Caco-2 (cell line): ENCODE data around the gene LIAS. TPM values are rescaled to one million over a fixed set of nuclear protein-coding genes. Genes with fewer than 3 reads are reported as not detected.

Source experiments
- BruUV-seq: library from RNA; stranded (reverse); fragments of 400-500 nt; replicated peaks from 2 replicates; lab custom pipeline; 2021; lab: Mats Ljungman, UMichigan
- CTCF ChIA-PET: fragments of 300-600 bp; sonication (Branson Sonifier 250); formaldehyde crosslinking; loops from one replicate; lab custom pipeline; 2022; ENCODE audit warnings: antibody characterized with exemption; lab: Charles Lee
- POLR2A ChIA-PET: fragments of 300-600 bp; sonication (Branson Sonifier 250); formaldehyde crosslinking; loops from one replicate; lab custom pipeline; 2022; ENCODE audit warnings: antibody characterized with exemption; lab: Charles Lee
- DNase-seq, 2 experiments: peaks; one replicate each; pipeline versions ENCODE4 v3.0.0 to v3.0.0-alpha.2; 2020 to 2022
- H3K27me3 ChIP-seq: replicated peaks from 2 replicates; pipeline ENCODE4 v1.6.0; 2011; ENCODE audit warnings: low read length; ENCODE audit not compliant: control insufficient read depth, insufficient read depth
- H3K36me3 ChIP-seq: 2 replicates; pipeline ENCODE4 v1.5.1; 2011; ENCODE audit warnings: low read length; ENCODE audit not compliant: control insufficient read depth, insufficient read depth
- H3K4me1 ChIP-seq: fragments of 250-450 bp; sonication (Bioruptor Pico); 2 replicates; pipeline ENCODE4 v1.5.1; 2020; ENCODE audit warnings: mild to moderate bottlenecking
- H3K4me3 ChIP-seq: 2 replicates; pipeline ENCODE4 v1.5.1; 2011; ENCODE audit warnings: low read depth, mild to moderate bottlenecking, control low read depth, low read length
- H3K9me3 ChIP-seq: fragments of 250-450 bp; sonication (Bioruptor Pico); 2 replicates; pipeline ENCODE4 v1.5.1; 2020; ENCODE audit warnings: mild to moderate bottlenecking, moderate library complexity
- H3K27ac Mint-ChIP-seq: one replicate; pipeline ENCODE4 v1.8.0; 2022; ENCODE audit warnings: mixed read lengths; ENCODE audit not compliant: unreplicated experiment
- H3K27me3 Mint-ChIP-seq: one replicate; pipeline ENCODE4 v1.8.0; 2022; ENCODE audit warnings: mixed read lengths; ENCODE audit not compliant: insufficient read depth, unreplicated experiment
- H3K36me3 Mint-ChIP-seq: one replicate; pipeline ENCODE4 v1.8.0; 2022; ENCODE audit warnings: mild to moderate bottlenecking, mixed read lengths; ENCODE audit not compliant: insufficient read depth, unreplicated experiment
- H3K4me1 Mint-ChIP-seq: one replicate; pipeline ENCODE4 v1.8.0; 2022; ENCODE audit warnings: low read depth, mixed read lengths; ENCODE audit not compliant: unreplicated experiment
- H3K4me3 Mint-ChIP-seq: one replicate; pipeline ENCODE4 v1.8.0; 2022; ENCODE audit warnings: mild to moderate bottlenecking, moderate library complexity, mixed read lengths; ENCODE audit not compliant: unreplicated experiment
- H3K9me3 Mint-ChIP-seq: one replicate; pipeline ENCODE4 v1.8.0; 2022; ENCODE audit warnings: mixed read lengths; ENCODE audit not compliant: unreplicated experiment
- intact Hi-C: fragments of 100-400 bp; cut with micrococcal nuclease; formaldehyde crosslinking; loops from one replicate; pipeline ENCODE4 v1.10.0; 2022; ENCODE audit not compliant: unreplicated experiment
- total RNA-seq: library from RNA; stranded (reverse); gene quantifications from 2 replicates; pipeline ENCODE4 v1.2.3, GENCODE V29; 2022
- TF ChIP-seq, protein P1 (sequence below), 2 experiments: fragments of 200-600 bp in 1 of 2; IDR thresholded peaks; 1 replicate in 1 of 2; 2 replicates in 1 of 2; pipeline versions ENCODE4 v1.5.1 to v1.8.0; 2011 to 2022; ENCODE audit warnings: antibody characterized with exemption in 1 of 2, control low read depth in 1 of 2, inconsistent platforms in 1 of 2, low read depth in 1 of 2, low read length in 1 of 2, mild to moderate bottlenecking in 1 of 2, moderate library complexity in 1 of 2; ENCODE audit not compliant: insufficient read depth in 1 of 2, severe bottlenecking in 1 of 2, unreplicated experiment in 1 of 2

Gene LIAS
- total RNA-seq, 1 experiment from 2014 or later: 19.5 TPM

- intact Hi-C loops: loop anchor here (5.0 to 10.0 kb wide), 2 partner anchors 86 to 548 kb away; partner anchors contain the start of gene RFC1
- ChIA-PET POLR2A (no interaction called here), CTCF (no interaction called here)
- Histone ChIP-seq H3K4me1 (peaks cover 26% of the 10 kb centered on the region), H3K36me3 (peaks cover 14% of the 10 kb centered on the region), H3K4me3 (no peak overlapping the region), H3K27me3 (no peaks in the 10 kb centered on the region), H3K9me3 (no peaks in the 10 kb centered on the region)
- Mint-ChIP-seq H3K27ac (no peak overlapping the region), H3K36me3 (peaks cover 94% of the 10 kb centered on the region), H3K9me3 (no peaks in the 10 kb centered on the region), H3K4me1 (peaks cover 22% of the 10 kb centered on the region), H3K27me3 (no peaks in the 10 kb centered on the region), H3K4me3 (no peak overlapping the region)
- BruUV-seq: no TSS peak
- TF ChIP-seq, protein P1, sequence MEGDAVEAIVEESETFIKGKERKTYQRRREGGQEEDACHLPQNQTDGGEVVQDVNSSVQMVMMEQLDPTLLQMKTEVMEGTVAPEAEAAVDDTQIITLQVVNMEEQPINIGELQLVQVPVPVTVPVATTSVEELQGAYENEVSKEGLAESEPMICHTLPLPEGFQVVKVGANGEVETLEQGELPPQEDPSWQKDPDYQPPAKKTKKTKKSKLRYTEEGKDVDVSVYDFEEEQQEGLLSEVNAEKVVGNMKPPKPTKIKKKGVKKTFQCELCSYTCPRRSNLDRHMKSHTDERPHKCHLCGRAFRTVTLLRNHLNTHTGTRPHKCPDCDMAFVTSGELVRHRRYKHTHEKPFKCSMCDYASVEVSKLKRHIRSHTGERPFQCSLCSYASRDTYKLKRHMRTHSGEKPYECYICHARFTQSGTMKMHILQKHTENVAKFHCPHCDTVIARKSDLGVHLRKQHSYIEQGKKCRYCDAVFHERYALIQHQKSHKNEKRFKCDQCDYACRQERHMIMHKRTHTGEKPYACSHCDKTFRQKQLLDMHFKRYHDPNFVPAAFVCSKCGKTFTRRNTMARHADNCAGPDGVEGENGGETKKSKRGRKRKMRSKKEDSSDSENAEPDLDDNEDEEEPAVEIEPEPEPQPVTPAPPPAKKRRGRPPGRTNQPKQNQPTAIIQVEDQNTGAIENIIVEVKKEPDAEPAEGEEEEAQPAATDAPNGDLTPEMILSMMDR (IDR thresholded peaks at IDR 0.05; ENCODE audit: insufficient read depth in 1 of 2, low read depth in 1 of 2, low read length in 1 of 2, severe bottlenecking in 1 of 2, unreplicated experiment in 1 of 2): no peak
- DNase-seq: no peak
Measured at GRCh38 chr4:39452860-39453587, 5.8 kb upstream of the LIAS start.

DNA sequence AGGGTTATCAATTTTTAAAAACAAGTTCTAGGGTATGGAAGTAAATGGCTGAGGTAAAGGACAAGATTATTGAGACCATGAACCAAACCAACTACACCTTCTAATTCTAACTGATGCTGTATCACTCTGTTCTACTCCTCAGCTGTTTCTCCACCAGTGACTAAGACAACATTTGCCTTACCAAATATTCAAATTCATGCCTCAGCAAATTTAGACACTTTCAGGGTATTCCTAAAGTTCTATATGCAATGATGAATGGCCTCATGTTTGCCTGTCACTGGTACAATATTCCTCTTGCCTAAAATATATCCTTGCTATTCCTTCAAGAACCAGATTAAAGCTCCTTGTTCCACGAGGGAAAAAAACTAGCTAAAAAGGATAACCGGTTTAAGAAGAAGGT lies 5.1 kb upstream of the LIAS start:
- peaks cover 94% of the 10 kb centered on the region for H3K36me3 Mint-ChIP-seq
- H3K27me3 Mint-ChIP-seq: no peaks in the 10 kb centered on the region
- no peak overlapping the region for H3K4me3 Mint-ChIP-seq
- no peaks in the 10 kb centered on the region for H3K9me3 Mint-ChIP-seq
- H3K4me1 Mint-ChIP-seq: peaks cover 22% of the 10 kb centered on the region
- POLR2A ChIA-PET: no interaction called here
- H3K27ac Mint-ChIP-seq: no peak overlapping the region
- peaks cover 26% of the 10 kb centered on the region for H3K4me1 ChIP-seq
- BruUV-seq: no TSS peak
- intact Hi-C loops: loop anchor here (5.0 to 10.0 kb wide), 2 partner anchors 86 to 549 kb away; partner anchors contain the start of gene RFC1
- H3K27me3 ChIP-seq: no peaks in the 10 kb centered on the region
- H3K36me3 ChIP-seq: peaks cover 14% of the 10 kb centered on the region
- no peak overlapping the region for H3K4me3 ChIP-seq
- CTCF ChIA-PET: no interaction called here
- no peaks in the 10 kb centered on the region for H3K9me3 ChIP-seq
- no peak for DNase-seq
- TF ChIP-seq, protein P1 (IDR thresholded peaks at IDR 0.05; ENCODE audit: insufficient read depth in 1 of 2, low read depth in 1 of 2, low read length in 1 of 2, severe bottlenecking in 1 of 2, unreplicated experiment in 1 of 2): no peak

- no TSS peak for BruUV-seq
- H3K4me3 ChIP-seq: no peak overlapping the region
- intact Hi-C loops: loop anchor here (10.0 kb wide), 1 partner anchor 551 kb away; no protein-coding TSS in a partner anchor
Measured at GRCh38 chr4:39455486-39455885, 3.4 kb upstream of the LIAS start.

More at GRCh38 chr4:39455486-39455885, 3.4 kb upstream of the LIAS start:
- Mint-ChIP-seq H3K4me1 (peaks cover 21% of the 10 kb centered on the region), H3K9me3 (no peaks in the 10 kb centered on the region), H3K27me3 (no peaks in the 10 kb centered on the region), H3K4me3 (peak overlapping the region; percentile 42), H3K36me3 (peaks cover 95% of the 10 kb centered on the region), H3K27ac (no peak overlapping the region)
- no peaks in the 10 kb centered on the region for H3K27me3 ChIP-seq
- CTCF ChIA-PET: interaction anchor here (0.6 kb wide), 1 partner anchor 275 kb away, joined by 3 read pairs; no protein-coding TSS in a partner anchor
- POLR2A ChIA-PET: no interaction called here
- no peak for DNase-seq
- TF ChIP-seq, protein P1 (IDR thresholded peaks at IDR 0.05; ENCODE audit: insufficient read depth in 1 of 2, low read depth in 1 of 2, low read length in 1 of 2, severe bottlenecking in 1 of 2, unreplicated experiment in 1 of 2): no peak
- peaks cover 26% of the 10 kb centered on the region for H3K4me1 ChIP-seq
- H3K9me3 ChIP-seq: no peaks in the 10 kb centered on the region
- H3K36me3 ChIP-seq: peaks cover 14% of the 10 kb centered on the region
